Muscle of leg (tissue), 11 donors: ENCODE data around the gene REST. TPM values are rescaled to one million over a fixed set of nuclear protein-coding genes. Genes with fewer than 3 reads are reported as not detected.
"Not testable (repeated sequence)": the region's sequence is repeated elsewhere in the genome, so short reads cannot be mapped to it uniquely, and the experiment has no call there.

Experiments
- DNase-seq: peaks from one replicate; pipeline ENCODE4 v3.0.0; 2013
- H3K27ac ChIP-seq: one replicate; pipeline ENCODE4 v1.5.1; 2013; ENCODE audit warnings: mild to moderate bottlenecking, low read length, control low read depth
- H3K27me3 ChIP-seq: one replicate; pipeline ENCODE4 v1.6.1; 2013; ENCODE audit warnings: low read length; ENCODE audit not compliant: control insufficient read depth, insufficient read depth
- H3K36me3 ChIP-seq: one replicate; pipeline ENCODE4 v1.6.1; 2013; ENCODE audit warnings: low read length; ENCODE audit not compliant: control insufficient read depth, insufficient read depth
- H3K4me1 ChIP-seq: one replicate; pipeline ENCODE4 v1.6.1; 2013; ENCODE audit warnings: low read length; ENCODE audit not compliant: control insufficient read depth, insufficient read depth
- H3K4me3 ChIP-seq: one replicate; pipeline ENCODE4 v1.5.1; 2013; ENCODE audit warnings: low read length, control low read depth
- H3K9me3 ChIP-seq: replicated peaks from 2 replicates; pipeline ENCODE4 v1.6.1; 2013; ENCODE audit warnings: low read depth, low read length; ENCODE audit not compliant: control insufficient read depth
- WGBS: methylation state at CpG from one replicate; pipeline ENCODE4 v1.1.5; 2013; ENCODE audit warnings: missing lambda C conversion rate; ENCODE audit not compliant: insufficient coverage; 5-methylcytosine and 5-hydroxymethylcytosine counted together
- polyA plus RNA-seq, 8 donors: library from polyadenylated mRNA; unstranded; fragments of 120-200 nt; gene quantifications; one replicate each; pipeline versions ENCODE4 v1.2.1 to v1.2.3, GENCODE V29; 2013; ENCODE audit warnings: inconsistent platforms in 1 of 8, low replicate concordance in 1 of 8; ENCODE audit not compliant: insufficient read length in 8 of 8, insufficient read depth in 1 of 8
- total RNA-seq: library from RNA; stranded (reverse); fragments of 120-200 nt; gene quantifications from one replicate; pipeline ENCODE4 v1.2.4, GENCODE V29; 2013

REST gene
- total and polyA plus RNA-seq, 9 donors, result 18.4 to 33.6 (median 24.2) TPM

DNA sequence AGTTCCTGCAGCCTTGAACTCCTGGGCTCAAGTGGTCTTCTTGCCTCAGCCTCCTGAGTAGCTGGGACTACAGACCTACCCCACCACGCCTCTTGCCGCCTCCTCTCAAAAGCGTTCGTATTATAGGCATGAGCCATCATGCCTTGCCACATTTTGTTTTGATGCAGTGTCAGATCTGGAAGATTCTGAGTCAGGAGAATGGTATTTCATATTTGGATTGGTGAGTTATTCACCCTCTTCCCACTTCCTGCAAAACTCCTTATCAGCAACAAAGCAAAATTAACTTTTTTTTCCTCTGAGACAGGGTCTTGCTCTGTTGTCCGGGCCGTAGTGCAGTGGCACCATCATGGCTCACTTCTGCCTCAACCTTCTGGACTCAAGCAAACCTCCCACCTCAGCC is 29.6 kb downstream of the REST start:
- WGBS, result 93% methylated on average over 3 of the region's 6 CpGs
- Histone ChIP-seq H3K9me3 (no peaks in the 10 kb centered on the region), H3K27me3 (no peaks in the 10 kb centered on the region), H3K36me3 (peaks cover 13% of the 10 kb centered on the region), H3K4me3 (no peak overlapping the region), H3K27ac (no peak overlapping the region), H3K4me1 (no peaks in the 10 kb centered on the region)
- DNase-seq, result no peak

DNA sequence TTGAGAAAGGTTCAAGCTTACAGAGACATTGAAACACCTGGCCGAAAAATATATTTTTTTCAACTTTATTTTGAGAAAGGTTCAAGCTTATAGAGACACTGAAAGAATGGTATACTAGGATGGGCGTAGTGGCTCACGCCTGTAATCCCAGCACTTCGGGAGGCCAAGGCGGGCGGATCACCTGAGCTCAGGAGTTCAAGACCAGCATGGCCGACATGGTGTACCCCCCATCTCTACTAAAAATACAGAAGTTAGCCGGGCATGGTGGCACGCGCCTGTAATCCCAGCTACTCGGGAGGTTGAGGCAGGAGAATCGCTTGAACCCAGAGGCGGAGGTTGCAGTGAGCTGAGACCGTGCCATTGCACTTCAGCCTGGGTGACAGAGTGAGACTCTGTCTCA is 32.1 kb downstream of the REST start:
- H3K4me3 ChIP-seq, H3K36me3 ChIP-seq, H3K27me3 ChIP-seq, DNase-seq, H3K27ac ChIP-seq, H3K4me1 ChIP-seq, H3K9me3 ChIP-seq: not testable (repeated sequence)
- 100% methylated on average over 1 of the region's 14 CpGs for WGBS

DNA sequence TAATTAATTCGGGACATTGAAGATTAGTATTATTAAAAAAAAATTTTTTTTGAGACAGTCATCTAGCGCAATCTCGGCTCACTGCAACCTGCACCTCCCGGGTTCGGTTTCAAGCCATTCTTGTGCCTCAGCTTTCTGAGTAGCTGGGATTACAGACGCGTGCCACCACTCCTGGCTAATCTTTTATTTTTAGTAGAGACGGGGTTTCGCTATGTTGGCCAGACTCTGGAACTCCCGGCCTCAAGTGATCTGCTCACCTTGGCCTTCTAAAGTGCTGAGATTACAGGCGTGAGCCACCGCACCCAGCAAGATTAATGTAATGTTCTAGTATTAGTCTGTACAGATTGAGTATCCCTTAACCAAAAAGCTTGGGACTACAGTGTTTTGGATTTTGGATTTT is 32.7 kb downstream of the REST start:
- 96% methylated on average over 11 of the region's 12 CpGs for WGBS
- peaks cover 9% of the 10 kb centered on the region for H3K36me3 ChIP-seq
- no peaks in the 10 kb centered on the region for H3K4me1 ChIP-seq
- no peaks in the 10 kb centered on the region for H3K27me3 ChIP-seq
- no peak overlapping the region for H3K4me3 ChIP-seq
- no peaks in the 10 kb centered on the region for H3K9me3 ChIP-seq
- peak overlapping the region; percentile 17 for H3K27ac ChIP-seq
- no peak for DNase-seq

DNA sequence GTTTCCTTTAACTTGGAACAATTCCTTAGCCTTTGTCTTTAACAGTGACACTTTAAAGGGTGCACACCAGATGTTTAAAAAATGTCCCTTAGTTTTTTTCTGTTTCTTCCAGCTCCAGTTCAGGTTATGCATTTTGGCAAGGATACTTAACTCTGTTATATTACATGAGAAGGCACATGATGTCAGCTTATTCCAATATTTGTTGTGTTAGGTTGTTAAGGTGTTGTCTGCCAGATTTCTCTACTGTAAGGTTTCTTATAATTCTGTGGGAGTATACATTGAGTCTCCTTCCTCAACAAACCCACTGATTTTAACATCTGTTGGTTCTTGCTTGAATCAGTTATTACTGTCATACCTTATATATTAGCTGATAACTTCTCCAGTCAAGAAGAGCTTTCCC is 33.3 kb downstream of the REST start:
- H3K27me3 ChIP-seq, result no peaks in the 10 kb centered on the region
- no peak overlapping the region for H3K4me3 ChIP-seq
- H3K27ac ChIP-seq, result no peak overlapping the region
- H3K4me1 ChIP-seq, result no peaks in the 10 kb centered on the region
- H3K9me3 ChIP-seq, result no peaks in the 10 kb centered on the region
- peak; percentile 81 for DNase-seq
- H3K36me3 ChIP-seq, result peaks cover 9% of the 10 kb centered on the region

DNA sequence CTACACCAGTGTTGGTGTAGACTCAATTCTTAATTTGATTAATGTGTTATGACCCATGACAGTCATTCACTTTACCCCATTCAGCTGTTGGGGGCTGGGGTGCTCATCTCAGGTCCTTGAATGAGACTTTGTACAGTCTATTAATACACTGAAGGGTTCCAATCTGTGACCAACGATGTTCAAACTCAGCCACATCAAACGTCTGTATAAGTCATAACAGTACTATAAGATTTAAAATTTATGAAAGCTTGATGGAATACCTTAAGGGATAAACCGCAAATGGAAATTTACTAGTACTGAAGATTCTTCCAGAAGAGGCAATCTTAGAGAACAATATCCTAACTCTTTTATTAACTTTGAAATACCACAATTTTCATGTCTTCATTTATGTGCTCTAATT is 33.7 kb downstream of the REST start:
- Histone ChIP-seq H3K4me3 (no peak overlapping the region), H3K9me3 (no peaks in the 10 kb centered on the region), H3K4me1 (no peaks in the 10 kb centered on the region), H3K27ac (no peak overlapping the region), H3K27me3 (no peaks in the 10 kb centered on the region), H3K36me3 (peaks cover 9% of the 10 kb centered on the region)
- no CpG with 5 or more reads among the region's 3 CpGs for WGBS
- DNase-seq, result no peak

DNA sequence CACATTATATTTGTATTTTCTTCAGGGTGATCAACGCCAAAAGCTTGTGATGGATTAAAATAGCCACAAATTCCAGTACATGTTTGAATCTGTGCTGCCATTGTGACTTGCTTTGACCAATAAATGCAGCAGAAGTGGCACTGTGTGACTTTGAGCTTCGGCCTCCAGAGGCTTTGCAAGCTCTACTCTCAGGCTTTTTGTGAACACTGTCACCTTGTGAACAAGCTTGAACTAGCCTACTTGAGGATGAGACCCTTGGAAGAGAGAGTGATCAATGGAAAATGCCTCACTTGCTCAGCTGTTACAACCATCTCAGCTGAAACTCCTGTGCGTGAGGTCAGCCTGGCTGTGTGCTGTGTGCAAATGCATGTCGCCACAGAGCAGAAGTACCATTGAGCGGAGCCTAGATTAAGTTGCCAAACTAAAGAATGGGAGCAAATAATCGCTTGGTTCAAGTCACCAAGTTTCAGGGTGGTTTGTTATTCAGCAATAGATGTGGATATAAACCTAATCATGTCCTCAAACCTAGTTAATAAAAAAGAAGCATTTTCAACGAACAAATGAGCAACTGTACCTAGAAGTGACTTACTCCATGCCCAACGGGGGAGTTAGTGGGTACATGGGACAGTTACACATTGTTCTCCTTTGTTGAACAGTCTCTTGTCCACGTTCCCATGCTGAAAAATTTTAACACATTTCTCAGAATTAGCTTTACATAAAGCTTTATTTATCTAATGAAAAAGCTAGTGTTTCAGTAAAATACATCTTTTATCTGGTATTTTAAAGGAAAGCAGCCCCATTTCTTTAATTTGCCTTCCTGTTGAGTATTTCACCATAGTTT is 46.2 kb downstream of the REST start:
- H3K36me3 ChIP-seq, result no peaks in the 10 kb centered on the region
- H3K27ac ChIP-seq, result no peak overlapping the region
- H3K4me3 ChIP-seq, result no peak overlapping the region
- H3K9me3 ChIP-seq, result no peaks in the 10 kb centered on the region
- peaks cover 8% of the 10 kb centered on the region for H3K4me1 ChIP-seq
- 84% methylated on average over 4 of the region's 9 CpGs for WGBS
- no peak for DNase-seq
- no peaks in the 10 kb centered on the region for H3K27me3 ChIP-seq

DNA sequence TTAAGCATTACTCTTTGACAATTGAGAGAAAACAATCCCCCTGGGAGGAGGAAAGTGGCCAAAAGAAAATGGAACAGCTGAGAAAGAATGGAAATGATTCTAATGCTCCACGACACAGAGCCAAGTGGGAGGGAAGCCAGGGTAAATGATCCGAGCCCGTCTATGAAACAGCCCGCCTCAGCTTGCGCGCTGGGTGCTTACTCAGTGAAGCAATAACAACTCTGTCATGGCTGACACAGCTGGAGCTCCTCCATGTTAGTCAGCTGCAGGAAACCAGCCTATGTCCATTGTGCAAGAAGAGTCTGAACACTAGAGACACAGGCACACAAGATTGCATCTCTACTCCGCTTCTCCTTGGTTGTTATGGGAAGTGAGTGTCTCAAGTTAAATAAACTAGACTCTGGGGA is 50.4 kb downstream of the REST start:
- Histone ChIP-seq H3K36me3 (peaks cover 19% of the 10 kb centered on the region), H3K4me1 (peaks cover 10% of the 10 kb centered on the region), H3K27me3 (no peaks in the 10 kb centered on the region), H3K9me3 (no peaks in the 10 kb centered on the region), H3K27ac (peak overlapping the region; percentile 68), H3K4me3 (no peak overlapping the region)
- 10% methylated on average over 6 of the region's 7 CpGs for WGBS
- peak; percentile 99 for DNase-seq

DNA sequence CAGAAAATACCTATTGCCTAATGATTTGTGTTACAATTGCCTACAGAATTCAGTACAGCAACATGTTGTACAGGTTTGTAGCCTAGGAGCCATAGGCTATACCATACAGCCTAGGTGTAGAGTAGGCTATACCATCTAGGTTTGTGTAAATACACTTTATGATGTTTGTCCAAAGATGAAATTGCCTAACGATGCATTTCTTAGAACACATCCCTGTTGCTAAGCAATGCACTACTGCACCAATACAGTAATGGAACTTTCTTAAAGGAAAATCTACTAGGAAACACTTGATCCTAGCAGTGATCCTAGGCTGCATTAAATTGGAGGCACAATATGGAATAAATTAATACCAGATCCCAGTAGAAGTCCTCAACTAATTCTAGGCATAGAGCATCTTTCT is 51.4 kb downstream of the REST start:
- peaks cover 26% of the 10 kb centered on the region for H3K36me3 ChIP-seq
- peak; percentile 62 for DNase-seq
- no peaks in the 10 kb centered on the region for H3K9me3 ChIP-seq
- no peaks in the 10 kb centered on the region for H3K27me3 ChIP-seq
- peaks cover 10% of the 10 kb centered on the region for H3K4me1 ChIP-seq
- WGBS, result no CpG with 5 or more reads among the region's 1 CpG
- H3K4me3 ChIP-seq, result no peak overlapping the region
- H3K27ac ChIP-seq, result peak overlapping the region; percentile 68

DNA sequence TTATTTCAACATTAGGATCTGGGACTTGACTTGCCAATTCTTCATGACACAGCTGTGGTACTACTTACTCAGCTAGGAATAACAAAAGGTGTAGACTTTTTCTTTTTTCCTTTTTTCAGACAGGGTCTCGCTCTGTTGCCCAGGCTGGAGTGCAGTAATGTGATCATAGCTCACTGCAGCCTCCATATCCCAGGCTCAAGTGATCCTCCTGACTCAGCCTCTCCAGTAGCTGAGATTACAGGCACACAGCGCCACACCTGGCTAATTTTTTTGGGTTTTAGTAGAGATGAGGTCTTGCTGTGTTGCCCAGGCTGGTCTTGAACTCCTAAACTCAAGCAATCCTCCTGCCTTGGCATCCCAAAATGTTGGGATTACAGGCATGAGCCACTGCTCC is 53.4 kb downstream of the REST start:
- WGBS, result 100% methylated on average over 1 of the region's 2 CpGs
- Histone ChIP-seq H3K36me3 (peaks cover 35% of the 10 kb centered on the region), H3K27ac (no peak overlapping the region), H3K27me3 (no peaks in the 10 kb centered on the region), H3K4me3 (no peak overlapping the region), H3K4me1 (peaks cover 10% of the 10 kb centered on the region), H3K9me3 (no peaks in the 10 kb centered on the region)
- DNase-seq, result no peak

DNA sequence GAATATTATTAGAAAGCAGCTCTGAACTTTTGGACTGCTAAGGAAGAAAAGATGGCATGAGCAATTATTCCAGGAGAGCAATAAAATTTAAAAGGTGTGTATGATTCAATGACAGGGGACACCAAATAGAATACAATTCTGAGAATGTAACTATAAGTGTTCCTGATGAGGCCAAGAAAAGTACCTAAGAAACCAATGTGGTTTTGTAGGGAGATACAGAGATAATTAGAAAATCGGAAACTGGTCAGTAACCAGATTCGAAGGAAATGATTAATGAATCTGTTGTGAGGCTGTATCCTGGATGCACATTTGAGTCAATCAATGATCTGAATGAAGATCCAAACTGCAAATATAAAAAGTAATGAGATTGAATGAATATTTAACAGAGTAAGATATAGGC is 63.7 kb downstream of the REST start:
- peaks cover 11% of the 10 kb centered on the region for H3K4me1 ChIP-seq
- peaks cover 2% of the 10 kb centered on the region for H3K9me3 ChIP-seq
- WGBS, result 100% methylated on average over 2 of the region's 2 CpGs
- H3K27ac ChIP-seq, result no peak overlapping the region
- no peak for DNase-seq
- H3K4me3 ChIP-seq, result no peak overlapping the region
- H3K36me3 ChIP-seq, result peaks cover 44% of the 10 kb centered on the region
- H3K27me3 ChIP-seq, result no peaks in the 10 kb centered on the region

DNA sequence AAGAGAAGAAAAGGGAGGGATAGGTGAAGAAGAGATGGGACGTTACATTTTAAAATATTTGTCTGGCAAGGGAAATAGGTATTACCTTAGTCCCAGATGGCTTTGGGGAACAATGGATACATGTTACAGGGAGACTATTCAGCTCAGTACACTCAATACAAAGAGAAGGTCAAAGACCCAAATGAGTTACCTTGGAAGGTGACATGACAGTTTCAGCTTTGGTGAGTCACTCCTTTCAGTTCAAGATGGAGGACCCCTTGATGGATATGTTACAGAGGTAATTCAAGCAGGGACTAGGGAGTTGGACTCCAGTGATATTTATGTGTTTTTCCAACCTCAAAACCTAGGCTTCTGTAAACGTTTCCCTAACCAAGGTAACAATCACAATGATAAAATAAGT is 64.7 kb downstream of the REST start:
- Histone ChIP-seq H3K36me3 (peaks cover 36% of the 10 kb centered on the region), H3K4me3 (no peak overlapping the region), H3K4me1 (peaks cover 15% of the 10 kb centered on the region), H3K9me3 (peaks cover 2% of the 10 kb centered on the region), H3K27ac (no peak overlapping the region), H3K27me3 (no peaks in the 10 kb centered on the region)
- WGBS, result 100% methylated on average over 1 of the region's 2 CpGs
- no peak for DNase-seq
